HUES64 (cell line): ENCODE measurements around the gene LAMA2.

Experiments
- H3K27ac ChIP-seq: 2 replicates; pipeline ENCODE4 v1.7.0; 2013; ENCODE audit warnings: low read depth, low read length, inconsistent platforms
- H3K27me3 ChIP-seq: 2 replicates; pipeline ENCODE4 v1.6.1; 2013; ENCODE audit warnings: mild to moderate bottlenecking, low read length; ENCODE audit not compliant: insufficient read depth
- H3K36me3 ChIP-seq: 2 replicates; pipeline ENCODE4 v1.6.1; 2013; ENCODE audit warnings: mild to moderate bottlenecking, low read length; ENCODE audit not compliant: insufficient read depth
- H3K4me1 ChIP-seq: 2 replicates; pipeline ENCODE4 v1.6.1; 2013; ENCODE audit warnings: mild to moderate bottlenecking, low read length, moderate library complexity; ENCODE audit not compliant: insufficient read depth
- H3K4me3 ChIP-seq: 2 replicates; pipeline ENCODE4 v1.5.1; 2013; ENCODE audit warnings: mild to moderate bottlenecking, low read length, moderate library complexity
- H3K9ac ChIP-seq: 2 replicates; pipeline ENCODE4 v1.6.1; 2013; ENCODE audit warnings: mild to moderate bottlenecking, low read depth, low read length
- H3K9me3 ChIP-seq: 2 replicates; pipeline ENCODE4 v1.6.1; 2013; ENCODE audit warnings: low read depth, low read length; ENCODE audit not compliant: insufficient read depth
- WGBS: fragments of 150-250, 120-280 bp; methylation state at CpG from one replicate; pipeline ENCODE4 v1.1.7; 2013; ENCODE audit warnings: missing lambda C conversion rate; 5-methylcytosine and 5-hydroxymethylcytosine counted together

Gene LAMA2

GRCh38 chr6:129321303-129321702, 438.4 kb downstream of the LAMA2 start:
- Histone ChIP-seq H3K9me3 (no peaks in the 10 kb centered on the region), H3K4me3 (no peak overlapping the region), H3K27me3 (no peaks in the 10 kb centered on the region), H3K4me1 (peaks cover 45% of the 10 kb centered on the region), H3K36me3 (no peaks in the 10 kb centered on the region), H3K27ac (no peak overlapping the region), H3K9ac (no peak overlapping the region)
- WGBS, result 81% methylated on average over 2 of the region's 2 CpGs

- no peaks in the 10 kb centered on the region for H3K36me3 ChIP-seq
- 98% methylated on average over 5 of the region's 5 CpGs for WGBS
- H3K4me3 ChIP-seq, result no peak overlapping the region
- H3K9ac ChIP-seq, result no peak overlapping the region
- H3K9me3 ChIP-seq, result no peaks in the 10 kb centered on the region
- peaks cover 29% of the 10 kb centered on the region for H3K4me1 ChIP-seq
- no peak overlapping the region for H3K27ac ChIP-seq
- H3K27me3 ChIP-seq, result no peaks in the 10 kb centered on the region
These were observed 441.4 kb downstream of the LAMA2 start for GRCh38 chr6:129324345-129324744.

GRCh38 chr6:129329678-129330077, 446.7 kb downstream of the LAMA2 start:
- H3K4me3 ChIP-seq, result no peak overlapping the region
- WGBS, result 80% methylated on average over 4 of the region's 4 CpGs
- no peaks in the 10 kb centered on the region for H3K27me3 ChIP-seq
- H3K36me3 ChIP-seq, result no peaks in the 10 kb centered on the region
- H3K9ac ChIP-seq, result no peak overlapping the region
- H3K9me3 ChIP-seq, result no peaks in the 10 kb centered on the region
- H3K27ac ChIP-seq, result no peak overlapping the region
- peaks cover 12% of the 10 kb centered on the region for H3K4me1 ChIP-seq

- no peaks in the 10 kb centered on the region for H3K36me3 ChIP-seq
- H3K27me3 ChIP-seq, result no peaks in the 10 kb centered on the region
- H3K9ac ChIP-seq, result no peak overlapping the region
- H3K27ac ChIP-seq, result no peak overlapping the region
- H3K4me1 ChIP-seq, result peaks cover 12% of the 10 kb centered on the region
- 77% methylated on average over 2 of the region's 2 CpGs for WGBS
- H3K4me3 ChIP-seq, result no peak overlapping the region
- H3K9me3 ChIP-seq, result no peaks in the 10 kb centered on the region
These were observed 448.7 kb downstream of the LAMA2 start for GRCh38 chr6:129331450-129332138.

GRCh38 chr6:129335792-129336191, 452.9 kb downstream of the LAMA2 start:
- Histone ChIP-seq H3K27me3 (no peaks in the 10 kb centered on the region), H3K9me3 (no peaks in the 10 kb centered on the region), H3K4me1 (peaks cover 14% of the 10 kb centered on the region), H3K36me3 (no peaks in the 10 kb centered on the region), H3K27ac (no peak overlapping the region), H3K9ac (no peak overlapping the region), H3K4me3 (no peak overlapping the region)
- WGBS, result 96% methylated on average over 4 of the region's 4 CpGs

GRCh38 chr6:129338683-129339082, 455.7 kb downstream of the LAMA2 start:
- H3K9me3 ChIP-seq, result no peaks in the 10 kb centered on the region
- no peak overlapping the region for H3K9ac ChIP-seq
- peaks cover 11% of the 10 kb centered on the region for H3K4me1 ChIP-seq
- H3K27ac ChIP-seq, result no peak overlapping the region
- no peaks in the 10 kb centered on the region for H3K27me3 ChIP-seq
- WGBS, result 82% methylated on average over 4 of the region's 4 CpGs
- H3K4me3 ChIP-seq, result no peak overlapping the region
- H3K36me3 ChIP-seq, result no peaks in the 10 kb centered on the region

GRCh38 chr6:129340983-129341382, 458.0 kb downstream of the LAMA2 start:
- Histone ChIP-seq H3K9ac (no peak overlapping the region), H3K27me3 (no peaks in the 10 kb centered on the region), H3K27ac (no peak overlapping the region), H3K4me1 (peaks cover 11% of the 10 kb centered on the region), H3K36me3 (no peaks in the 10 kb centered on the region), H3K9me3 (no peaks in the 10 kb centered on the region), H3K4me3 (no peak overlapping the region)
- 98% methylated on average over 4 of the region's 4 CpGs for WGBS

GRCh38 chr6:129342243-129342642, 459.3 kb downstream of the LAMA2 start:
- H3K9ac ChIP-seq, result no peak overlapping the region
- no peak overlapping the region for H3K4me3 ChIP-seq
- no peaks in the 10 kb centered on the region for H3K27me3 ChIP-seq
- peaks cover 11% of the 10 kb centered on the region for H3K4me1 ChIP-seq
- H3K9me3 ChIP-seq, result no peaks in the 10 kb centered on the region
- H3K27ac ChIP-seq, result no peak overlapping the region
- 88% methylated on average over 1 of the region's 2 CpGs for WGBS
- H3K36me3 ChIP-seq, result no peaks in the 10 kb centered on the region

GRCh38 chr6:129342796-129343195, 459.9 kb downstream of the LAMA2 start:
- Histone ChIP-seq H3K9ac (no peak overlapping the region), H3K27me3 (no peaks in the 10 kb centered on the region), H3K27ac (no peak overlapping the region), H3K36me3 (no peaks in the 10 kb centered on the region), H3K4me3 (no peak overlapping the region), H3K9me3 (no peaks in the 10 kb centered on the region), H3K4me1 (peaks cover 11% of the 10 kb centered on the region)
- WGBS, result 100% methylated on average over 1 of the region's 2 CpGs

GRCh38 chr6:129344379-129344778, 461.4 kb downstream of the LAMA2 start:
- Histone ChIP-seq H3K27me3 (no peaks in the 10 kb centered on the region), H3K9me3 (no peaks in the 10 kb centered on the region), H3K27ac (no peak overlapping the region), H3K9ac (no peak overlapping the region), H3K4me1 (peaks cover 1% of the 10 kb centered on the region), H3K36me3 (no peaks in the 10 kb centered on the region), H3K4me3 (no peak overlapping the region)
- 93% methylated on average over 3 of the region's 3 CpGs for WGBS

GRCh38 chr6:129345890-129346289, 463.0 kb downstream of the LAMA2 start:
- Histone ChIP-seq H3K4me1 (no peaks in the 10 kb centered on the region), H3K4me3 (no peak overlapping the region), H3K9ac (no peak overlapping the region), H3K36me3 (no peaks in the 10 kb centered on the region), H3K27ac (no peak overlapping the region), H3K9me3 (no peaks in the 10 kb centered on the region), H3K27me3 (no peaks in the 10 kb centered on the region)
- WGBS, result 88% methylated on average over 2 of the region's 2 CpGs

GRCh38 chr6:129346964-129347363, 464.0 kb downstream of the LAMA2 start:
- 93% methylated on average over 2 of the region's 2 CpGs for WGBS
- H3K36me3 ChIP-seq, result no peaks in the 10 kb centered on the region
- no peaks in the 10 kb centered on the region for H3K4me1 ChIP-seq
- no peaks in the 10 kb centered on the region for H3K9me3 ChIP-seq
- no peaks in the 10 kb centered on the region for H3K27me3 ChIP-seq
- no peak overlapping the region for H3K9ac ChIP-seq
- H3K4me3 ChIP-seq, result no peak overlapping the region
- H3K27ac ChIP-seq, result no peak overlapping the region
